ENCODE measurements around the gene SPIRE2. TPM values are rescaled to one million over a fixed set of nuclear protein-coding genes. Genes with fewer than 3 reads are reported as not detected.

The SPIRE2 gene
- total RNA-seq, 1 experiment from 2014 or later: 2.7 TPM

DNA sequence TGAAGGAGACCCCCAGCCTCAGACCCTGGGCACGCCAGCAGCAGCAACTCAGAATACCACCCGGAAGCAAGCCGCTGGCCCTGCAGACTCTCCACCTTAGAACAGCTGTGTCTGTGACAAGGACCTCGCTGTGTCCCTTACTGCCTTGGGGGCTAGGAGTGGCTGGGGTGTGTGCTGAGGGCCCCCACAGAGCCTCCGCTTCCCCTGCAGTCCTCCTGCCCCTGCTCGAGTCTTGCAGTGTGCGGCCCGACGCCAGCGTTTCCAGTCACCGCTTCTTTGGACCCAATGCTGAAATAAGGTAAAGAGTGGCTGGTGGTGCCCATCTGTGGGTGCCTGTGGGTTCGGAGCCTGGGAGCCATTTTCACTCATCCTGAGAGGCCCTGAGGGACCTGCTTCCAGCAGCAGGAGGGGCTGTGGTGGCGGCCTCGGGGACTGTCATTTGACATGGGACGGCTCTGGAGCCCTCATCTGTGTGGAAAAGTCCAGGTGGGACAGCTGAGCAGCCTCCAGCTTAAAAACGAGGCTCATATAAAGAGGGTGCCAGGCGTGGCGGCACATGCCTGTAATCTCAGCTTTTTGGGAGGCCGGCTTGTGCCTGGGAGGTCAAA is 75.7 kb downstream of the SPIRE2 start:
- H3K27ac ChIP-seq: no peak overlapping the region
- H3K36me3 ChIP-seq: peaks cover 37% of the 10 kb centered on the region
- H3K4me3 ChIP-seq: no peak overlapping the region
- DNase-seq: no peak
- no peaks in the 10 kb centered on the region for H3K4me1 ChIP-seq
- no peaks in the 10 kb centered on the region for H3K27me3 ChIP-seq
- H3K9me3 ChIP-seq (replicated peaks): no peaks in the 10 kb centered on the region

DNA sequence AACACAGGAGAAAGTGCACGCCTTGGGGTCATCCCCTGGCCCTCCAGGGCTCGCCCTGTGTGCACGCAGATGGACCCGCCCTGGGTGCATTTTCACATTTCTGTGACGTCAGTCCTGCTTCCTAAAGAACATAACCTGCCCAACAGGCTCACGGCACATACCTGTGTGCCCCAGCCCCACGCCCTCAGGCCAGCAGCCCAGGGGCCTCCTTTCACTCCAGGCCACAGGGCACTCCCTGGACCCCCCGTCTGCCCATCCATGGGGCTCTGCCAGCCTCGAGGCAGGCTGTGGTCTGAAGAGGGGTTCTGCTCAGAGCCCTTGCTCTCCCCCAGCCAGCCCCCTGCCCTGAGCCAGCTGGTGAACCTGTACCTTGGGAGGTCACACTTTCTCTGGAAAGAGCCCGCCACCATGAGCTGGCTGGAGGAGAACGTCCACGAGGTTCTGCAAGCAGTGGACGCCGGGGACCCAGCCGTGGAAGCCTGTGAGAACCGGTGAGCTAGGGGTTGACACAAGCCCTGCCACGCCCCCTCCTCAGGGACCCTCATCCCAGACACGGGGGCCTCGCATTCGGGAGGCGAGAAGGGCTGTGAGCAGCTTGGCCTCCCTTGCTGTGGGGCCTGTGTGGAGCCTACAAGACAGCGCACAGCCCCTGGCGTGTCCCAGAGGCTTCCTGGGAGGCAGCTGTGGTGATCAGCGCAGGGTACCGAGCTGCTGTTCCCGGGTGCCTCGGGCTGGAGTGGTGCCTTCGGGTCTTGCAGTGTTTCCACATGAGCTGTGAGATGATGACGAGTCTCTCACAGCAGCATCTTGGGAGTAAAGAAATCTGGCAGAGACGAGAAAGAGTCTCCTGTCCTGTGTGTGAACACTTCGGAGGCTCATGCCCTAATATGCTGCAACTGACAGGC is 76.6 kb downstream of the SPIRE2 start:
- no peak for DNase-seq
- H3K36me3 ChIP-seq: peaks cover 35% of the 10 kb centered on the region
- no peaks in the 10 kb centered on the region for H3K4me1 ChIP-seq
- H3K9me3 ChIP-seq (replicated peaks): no peaks in the 10 kb centered on the region
- H3K4me3 ChIP-seq: no peak overlapping the region
- H3K27me3 ChIP-seq: no peaks in the 10 kb centered on the region
- H3K27ac ChIP-seq: no peak overlapping the region

DNA sequence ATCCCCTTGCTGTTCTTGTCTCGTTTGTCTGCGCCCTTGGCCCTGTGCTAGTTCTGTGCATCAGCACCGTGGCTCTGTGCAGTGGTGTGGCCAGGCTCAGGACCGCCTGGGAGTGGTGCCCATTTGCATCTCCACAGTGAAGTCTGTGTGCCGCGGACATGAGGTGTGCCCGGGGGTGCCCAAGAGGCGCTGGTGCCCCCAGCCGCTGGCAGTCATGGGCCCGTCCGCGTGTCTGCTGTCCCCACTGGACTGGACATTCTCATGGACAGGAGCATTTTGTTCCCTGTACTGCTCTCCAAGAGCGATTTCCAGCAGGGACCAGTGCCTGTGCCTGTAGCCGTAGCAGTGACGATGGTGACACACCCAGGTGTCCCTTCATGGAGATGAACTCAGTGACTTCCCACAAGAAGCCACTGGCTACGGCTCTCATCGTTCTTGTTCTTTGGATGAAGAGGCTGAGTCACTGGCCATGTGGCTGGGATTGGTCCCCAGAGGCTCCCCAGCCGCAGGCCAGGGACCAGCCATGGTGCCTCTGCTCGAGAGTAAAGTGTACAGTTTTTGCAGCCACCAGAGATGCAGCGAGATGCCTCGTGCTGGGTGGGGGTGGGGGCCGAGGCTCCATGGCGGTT is 77.3 kb downstream of the SPIRE2 start:
- no peak for DNase-seq
- H3K27ac ChIP-seq: no peak overlapping the region
- H3K36me3 ChIP-seq: peaks cover 33% of the 10 kb centered on the region

DNA sequence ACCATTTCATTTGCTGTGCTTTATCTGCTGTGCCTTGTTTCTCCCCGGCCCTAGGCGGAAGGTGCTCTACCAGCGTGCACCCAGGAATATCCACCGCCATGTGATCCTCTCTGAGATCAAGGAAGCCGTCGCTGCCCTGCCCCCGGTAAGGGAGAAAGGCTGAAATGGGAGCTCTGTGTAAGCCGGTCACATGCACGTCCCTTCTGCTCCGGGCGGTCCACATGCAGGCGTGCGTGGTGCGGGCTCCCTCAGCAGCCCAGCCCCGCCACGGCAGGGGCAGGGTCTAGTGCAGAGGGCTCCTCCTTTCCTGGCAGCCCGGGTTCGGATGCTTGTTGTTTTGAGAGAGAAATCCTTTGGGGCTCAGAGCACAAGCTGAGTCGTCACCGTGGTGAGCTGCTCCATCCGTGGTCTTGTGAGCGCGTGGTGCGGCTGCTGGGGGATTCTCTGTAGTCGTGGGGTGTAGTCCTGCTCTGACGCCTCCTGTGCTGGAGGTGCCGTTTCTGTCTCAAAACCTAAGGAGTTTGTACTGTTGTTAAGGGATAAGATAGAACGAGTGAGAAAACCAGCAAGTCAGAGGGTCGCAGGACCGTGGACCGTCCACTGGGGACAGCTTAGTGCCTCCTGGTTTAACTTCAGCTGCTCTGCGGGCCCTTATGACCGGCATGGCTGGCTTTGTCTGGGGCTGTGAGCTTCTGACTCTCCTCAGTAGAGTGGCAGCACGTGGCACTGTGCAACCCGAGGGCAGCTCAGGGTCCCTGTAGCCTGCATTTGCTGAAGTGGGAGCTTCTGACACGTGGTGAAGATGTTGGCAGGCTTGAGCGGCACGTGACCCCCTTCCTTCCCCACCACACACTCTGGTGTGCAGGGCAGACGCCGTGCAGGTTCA is 78.1 kb downstream of the SPIRE2 start:
- no peak for DNase-seq
- Histone ChIP-seq H3K27ac (no peak overlapping the region), H3K4me1 (no peaks in the 10 kb centered on the region), H3K27me3 (no peaks in the 10 kb centered on the region), H3K36me3 (peaks cover 38% of the 10 kb centered on the region), H3K4me3 (no peak overlapping the region), H3K9me3 (replicated peaks) (no peaks in the 10 kb centered on the region)

More for the DNA sequence above, 77.3 kb downstream of the SPIRE2 start:
- H3K4me3 ChIP-seq: no peak overlapping the region
- no peaks in the 10 kb centered on the region for H3K27me3 ChIP-seq
- no peaks in the 10 kb centered on the region for H3K9me3 ChIP-seq (replicated peaks)
- H3K4me1 ChIP-seq: no peaks in the 10 kb centered on the region

GRCh38 chr16:89907055-89907814 is 79.0 kb downstream of the SPIRE2 start:
- Histone ChIP-seq H3K4me3 (no peak overlapping the region), H3K36me3 (peaks cover 38% of the 10 kb centered on the region), H3K9me3 (replicated peaks) (no peaks in the 10 kb centered on the region), H3K27me3 (no peaks in the 10 kb centered on the region), H3K27ac (no peak overlapping the region), H3K4me1 (no peaks in the 10 kb centered on the region)
- DNase-seq: no peak

DNA sequence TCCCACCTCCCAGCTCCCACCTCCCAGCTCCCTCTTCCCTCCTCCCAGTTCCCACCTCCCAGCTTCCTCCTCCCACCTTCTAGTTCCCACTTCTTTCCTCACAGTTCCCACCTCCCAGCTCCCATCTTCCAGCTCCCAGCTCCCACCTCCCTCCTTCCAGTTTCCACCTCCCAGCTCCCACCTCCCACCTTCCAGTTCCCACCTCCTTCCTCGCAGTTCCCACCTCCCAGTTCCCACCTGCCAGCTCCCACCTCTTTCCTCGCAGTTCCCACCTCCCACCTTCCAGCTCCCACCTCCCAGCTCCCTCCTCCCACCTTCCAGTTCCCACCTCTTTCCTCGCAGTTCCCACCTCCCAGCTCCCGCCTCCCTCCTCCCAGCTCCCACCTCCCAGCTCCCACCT is 80.0 kb downstream of the SPIRE2 start:
- H3K9me3 ChIP-seq (replicated peaks): no peaks in the 10 kb centered on the region
- no peak overlapping the region for H3K4me3 ChIP-seq
- no peaks in the 10 kb centered on the region for H3K27me3 ChIP-seq
- H3K4me1 ChIP-seq: no peaks in the 10 kb centered on the region
- DNase-seq: no peak
- H3K27ac ChIP-seq: no peak overlapping the region
- peaks cover 34% of the 10 kb centered on the region for H3K36me3 ChIP-seq

DNA sequence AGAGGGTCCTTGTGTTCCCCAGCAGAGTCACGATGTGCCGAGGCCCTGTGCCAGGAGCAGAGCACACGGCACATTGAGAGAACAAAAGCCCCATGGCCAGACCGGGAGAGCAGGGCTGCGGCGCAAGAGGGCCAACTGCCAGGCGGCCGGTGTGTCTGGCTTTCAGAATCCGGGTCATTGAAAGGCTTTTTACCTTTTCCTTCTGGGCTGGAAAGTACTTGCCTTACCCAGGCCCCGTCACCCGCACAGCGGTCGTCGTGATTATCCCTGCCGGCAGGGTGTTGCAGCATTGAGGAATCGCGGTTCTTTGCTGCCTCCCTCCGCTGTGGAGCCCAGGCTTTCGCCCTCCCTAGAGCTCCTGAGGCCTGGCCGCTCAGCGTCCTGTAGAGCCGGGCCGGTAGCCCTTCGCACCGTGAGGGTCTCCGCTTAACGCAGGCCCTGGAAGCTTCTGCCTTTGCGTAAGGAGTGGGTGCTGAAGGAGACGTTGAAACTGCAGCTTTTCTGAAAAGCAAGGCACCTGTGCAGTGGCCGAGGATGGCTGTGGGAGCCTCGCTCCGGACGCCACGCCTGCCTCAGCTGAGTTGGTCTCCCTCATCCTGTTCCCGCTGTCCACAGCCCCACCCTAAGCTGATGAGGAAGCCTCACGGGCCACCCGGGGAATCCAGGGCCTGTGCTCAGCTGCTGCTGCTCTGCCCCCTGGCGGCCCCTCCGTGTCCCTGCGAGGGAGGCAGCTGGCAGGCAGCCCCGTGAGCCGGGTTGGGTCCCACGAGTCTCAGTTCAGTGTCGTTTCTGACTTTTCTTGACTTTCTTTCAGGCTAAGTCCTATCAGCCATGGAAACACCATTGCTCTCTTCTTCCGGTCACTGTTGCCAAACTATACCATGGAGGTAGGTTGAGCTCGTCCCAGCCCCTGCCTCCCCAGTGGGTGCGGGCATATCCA is 81.8 kb downstream of the SPIRE2 start:
- Histone ChIP-seq H3K36me3 (peaks cover 31% of the 10 kb centered on the region), H3K4me1 (no peaks in the 10 kb centered on the region), H3K27ac (no peak overlapping the region), H3K4me3 (no peak overlapping the region), H3K27me3 (no peaks in the 10 kb centered on the region), H3K9me3 (replicated peaks) (no peaks in the 10 kb centered on the region)
- DNase-seq: peak; percentile 51 to 60

DNA sequence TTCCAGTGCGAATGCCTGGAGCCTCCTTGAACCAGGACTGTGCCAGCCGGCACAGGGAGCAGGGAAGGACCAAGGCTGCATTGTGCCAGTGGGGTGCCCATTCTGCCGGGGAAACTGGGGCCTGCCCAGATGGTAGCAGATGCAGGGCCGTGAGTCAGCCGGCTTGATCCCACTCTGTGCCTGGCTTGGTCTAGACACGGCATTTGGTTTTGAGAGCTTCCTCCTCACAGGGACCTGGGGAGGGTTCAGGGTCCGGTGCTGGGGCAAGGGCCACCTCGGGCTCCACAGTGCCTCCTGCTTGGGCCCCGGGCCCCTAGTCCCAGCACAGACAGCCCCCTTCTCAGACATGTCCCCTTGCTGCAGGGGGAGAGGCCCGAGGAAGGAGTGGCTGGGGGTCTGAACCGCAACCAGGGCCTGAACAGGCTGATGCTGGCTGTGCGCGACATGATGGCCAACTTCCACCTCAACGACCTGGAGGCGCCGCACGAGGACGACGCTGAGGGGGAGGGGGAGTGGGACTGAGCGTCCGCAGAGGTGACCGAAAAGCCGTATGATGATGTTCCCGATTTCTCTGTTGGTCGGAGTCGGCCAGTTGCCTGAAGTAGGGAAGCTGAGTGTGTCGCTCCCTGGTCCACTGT is 82.6 kb downstream of the SPIRE2 start:
- H3K27ac ChIP-seq: no peak overlapping the region
- H3K36me3 ChIP-seq: peaks cover 29% of the 10 kb centered on the region
- no peaks in the 10 kb centered on the region for H3K27me3 ChIP-seq
- no peaks in the 10 kb centered on the region for H3K9me3 ChIP-seq (replicated peaks)
- DNase-seq: no peak
- no peak overlapping the region for H3K4me3 ChIP-seq
- H3K4me1 ChIP-seq: no peaks in the 10 kb centered on the region

GRCh38 chr16:89911375-89911774 is 83.1 kb downstream of the SPIRE2 start:
- H3K27ac ChIP-seq: no peak overlapping the region
- no peaks in the 10 kb centered on the region for H3K9me3 ChIP-seq (replicated peaks)
- H3K27me3 ChIP-seq: no peaks in the 10 kb centered on the region
- H3K4me1 ChIP-seq: no peaks in the 10 kb centered on the region
- no peak overlapping the region for H3K4me3 ChIP-seq
- DNase-seq: no peak
- peaks cover 23% of the 10 kb centered on the region for H3K36me3 ChIP-seq

DNA sequence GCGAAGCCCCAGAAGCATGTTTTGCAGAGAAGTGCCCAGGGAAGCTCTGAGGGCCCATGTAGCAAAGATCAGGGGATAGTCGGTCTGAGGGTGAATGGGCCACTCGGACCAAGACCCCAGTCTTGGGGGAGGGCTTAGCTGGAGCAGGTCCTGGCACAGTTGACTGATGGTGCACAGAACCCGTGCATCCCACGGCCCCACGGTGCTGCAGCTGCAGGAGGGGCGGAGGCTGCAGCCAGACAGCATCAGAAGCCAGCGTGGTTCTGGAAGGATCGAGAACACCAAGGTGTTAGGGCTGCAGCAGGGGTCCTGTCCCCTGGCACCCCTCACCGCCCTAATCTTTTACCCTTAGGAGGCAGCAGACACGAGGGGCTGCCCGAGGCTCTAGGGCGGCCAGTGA is 83.9 kb downstream of the SPIRE2 start:
- peaks cover 16% of the 10 kb centered on the region for H3K36me3 ChIP-seq
- H3K4me3 ChIP-seq: no peak overlapping the region
- H3K27ac ChIP-seq: no peak overlapping the region
- no peak for DNase-seq
- no peaks in the 10 kb centered on the region for H3K9me3 ChIP-seq (replicated peaks)
- H3K4me1 ChIP-seq: no peaks in the 10 kb centered on the region
- no peaks in the 10 kb centered on the region for H3K27me3 ChIP-seq

DNA sequence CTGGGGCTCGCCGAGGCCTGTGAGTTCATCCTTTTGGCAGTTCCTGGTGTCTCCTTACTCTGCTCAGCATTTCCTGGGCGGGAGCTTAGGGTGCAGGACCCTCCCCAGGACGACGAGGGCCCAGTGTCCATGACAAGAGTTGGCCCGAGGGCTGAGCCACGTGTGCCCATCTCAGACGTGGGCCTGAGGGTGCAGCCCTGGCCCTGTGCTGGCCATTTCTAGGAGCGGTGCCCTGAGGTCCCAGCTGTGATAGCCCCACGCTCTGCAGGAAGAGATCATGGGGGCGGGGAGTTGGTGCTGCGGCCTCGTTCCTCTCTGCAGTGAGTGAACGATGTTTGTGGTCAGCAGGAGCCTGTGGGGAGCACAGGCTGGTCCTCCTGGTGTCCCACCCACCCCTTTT is 84.4 kb downstream of the SPIRE2 start:
- DNase-seq: no peak
- no peak overlapping the region for H3K4me3 ChIP-seq
- H3K9me3 ChIP-seq (replicated peaks): no peaks in the 10 kb centered on the region
- no peaks in the 10 kb centered on the region; the same call in 1 of the 2 replicates for H3K4me1 ChIP-seq
- peaks cover 16% of the 10 kb centered on the region for H3K36me3 ChIP-seq
- no peaks in the 10 kb centered on the region for H3K27me3 ChIP-seq
- no peak overlapping the region for H3K27ac ChIP-seq

- no peaks in the 10 kb centered on the region for H3K27me3 ChIP-seq
- DNase-seq: no peak
- H3K9me3 ChIP-seq (replicated peaks): no peaks in the 10 kb centered on the region
- no peaks in the 10 kb centered on the region; the same call in 1 of the 2 replicates for H3K4me1 ChIP-seq
- H3K27ac ChIP-seq: no peak overlapping the region
- no peak overlapping the region for H3K4me3 ChIP-seq
- H3K36me3 ChIP-seq: peaks cover 16% of the 10 kb centered on the region
Observed at GRCh38 chr16:89913408-89914387, 85.4 kb downstream of the SPIRE2 start.
